Limb (tissue), 2 donors: ENCODE data around the gene BCL2L2.

Experiments
- DNase-seq, 2 donors: peaks; one replicate each; pipeline ENCODE4 v3.0.0-alpha.2; 2016; ENCODE audit errors: extremely low spot score in 2 of 2

Gene BCL2L2

DNA sequence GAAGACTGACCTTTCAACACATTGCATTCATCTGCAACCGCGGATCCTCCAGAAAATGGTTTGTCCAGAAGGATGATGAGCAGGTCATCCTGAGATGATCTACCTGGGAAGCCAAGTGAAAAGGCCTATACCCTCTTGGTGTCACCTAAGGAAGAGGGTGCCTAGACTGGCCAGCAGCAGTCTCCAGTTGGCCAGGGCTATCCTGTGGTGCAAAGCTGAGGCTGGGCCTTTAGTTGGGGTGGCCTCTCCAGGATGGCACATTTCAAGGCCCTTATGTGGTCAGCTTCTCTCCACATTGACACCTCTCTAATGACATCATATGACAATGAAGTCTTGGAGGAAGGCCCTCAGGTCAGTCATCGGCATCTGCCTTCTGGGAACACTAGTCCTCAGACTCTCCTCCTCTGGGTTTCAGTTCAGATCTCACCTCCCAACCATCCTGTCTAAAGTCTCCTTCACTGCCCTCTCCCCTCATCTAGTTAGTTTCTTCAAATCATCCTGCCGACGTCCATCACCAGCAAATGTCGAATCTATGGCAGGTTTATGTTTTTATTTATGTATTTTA, 49.3 kb downstream of the BCL2L2 start:
- DNase-seq: no peak

DNA sequence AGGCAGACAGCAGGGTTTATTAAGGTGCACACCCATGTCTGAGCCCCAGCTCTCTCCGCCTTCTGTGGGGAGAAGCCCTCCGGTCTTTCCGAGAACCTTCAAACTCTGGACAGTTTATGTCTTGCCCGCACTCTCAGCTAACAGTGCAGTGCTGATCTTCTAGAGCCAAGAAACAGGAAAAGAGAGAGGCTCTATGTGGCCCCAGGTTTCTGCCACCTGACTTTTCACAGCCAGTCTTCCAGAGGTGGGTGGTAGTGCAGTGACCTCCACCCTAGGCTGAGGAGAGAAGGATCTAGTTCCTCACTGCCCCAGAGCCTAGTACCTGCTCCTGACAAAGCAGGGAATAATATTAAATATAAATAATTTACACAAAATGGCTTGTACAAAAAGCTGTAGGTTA, 50.0 kb downstream of the BCL2L2 start:
- no peak for DNase-seq

DNA sequence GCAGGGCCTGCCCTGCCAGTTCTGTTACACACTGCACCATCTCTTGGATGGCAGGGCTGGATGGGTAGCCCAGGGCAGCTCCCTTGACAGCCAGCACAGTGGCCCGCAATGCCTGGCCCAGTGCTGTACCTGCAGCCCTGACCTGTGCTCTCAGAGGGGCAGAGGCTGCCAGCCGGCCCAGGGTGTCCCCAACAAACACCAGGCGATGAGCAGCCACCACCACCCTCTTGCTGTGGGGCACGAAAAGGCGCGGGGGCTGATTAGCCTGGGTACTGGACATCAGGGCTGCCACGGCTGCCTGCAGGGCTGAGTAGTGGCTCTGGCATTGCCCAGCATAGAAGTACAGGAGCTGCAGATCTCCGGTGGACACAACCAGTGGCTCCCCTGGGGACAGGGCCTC, 50.6 kb downstream of the BCL2L2 start:
- DNase-seq: no peak

DNA sequence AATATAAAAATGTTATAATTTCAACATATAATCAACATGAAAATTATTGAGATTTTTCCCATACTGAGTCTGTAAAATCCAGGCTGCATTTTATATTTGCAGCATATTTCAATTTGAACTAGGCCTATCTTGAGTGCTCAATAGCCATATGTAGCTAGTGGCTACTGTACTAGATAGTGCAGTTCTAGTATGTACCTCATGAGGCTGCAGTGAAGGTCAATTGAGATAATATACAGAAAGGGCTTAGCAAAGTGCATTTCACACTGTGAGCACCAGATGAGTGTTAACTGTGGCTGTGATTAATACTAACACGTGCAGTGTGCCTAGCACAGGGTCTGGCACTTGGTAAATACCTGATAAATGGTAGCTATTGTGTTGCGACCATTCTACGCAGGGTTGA, 51.4 kb downstream of the BCL2L2 start:
- no peak for DNase-seq

DNA sequence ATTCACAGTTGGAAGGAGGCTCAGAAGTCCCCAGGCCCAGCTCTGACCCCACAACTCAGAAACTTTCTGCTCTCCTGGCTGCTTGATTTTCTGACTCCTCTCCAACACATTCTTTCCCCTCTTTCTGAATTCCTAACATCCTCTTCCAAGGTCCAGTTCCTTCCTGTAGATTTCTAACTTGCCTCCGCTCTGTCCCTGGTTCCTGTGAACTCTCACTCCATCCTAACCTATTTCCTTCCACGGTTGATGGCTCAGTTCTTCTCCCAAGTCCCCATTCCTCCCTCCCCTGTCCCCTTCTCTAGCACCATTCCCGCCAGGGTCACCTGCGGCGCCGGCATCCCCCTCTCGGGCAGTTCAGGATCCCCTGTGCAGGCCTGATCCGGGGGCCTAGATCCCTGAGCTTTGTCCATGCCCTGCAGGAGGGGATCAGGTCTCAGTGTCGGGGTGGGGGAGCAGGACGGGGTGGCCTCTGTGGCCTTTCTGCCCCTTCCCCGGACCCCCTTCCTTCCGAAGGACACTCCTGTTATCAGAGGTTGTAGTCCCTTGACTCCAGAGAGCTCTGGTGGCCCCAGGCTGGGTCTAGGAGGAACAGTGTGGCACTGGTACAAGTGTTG, 52.0 kb downstream of the BCL2L2 start:
- no peak for DNase-seq

DNA sequence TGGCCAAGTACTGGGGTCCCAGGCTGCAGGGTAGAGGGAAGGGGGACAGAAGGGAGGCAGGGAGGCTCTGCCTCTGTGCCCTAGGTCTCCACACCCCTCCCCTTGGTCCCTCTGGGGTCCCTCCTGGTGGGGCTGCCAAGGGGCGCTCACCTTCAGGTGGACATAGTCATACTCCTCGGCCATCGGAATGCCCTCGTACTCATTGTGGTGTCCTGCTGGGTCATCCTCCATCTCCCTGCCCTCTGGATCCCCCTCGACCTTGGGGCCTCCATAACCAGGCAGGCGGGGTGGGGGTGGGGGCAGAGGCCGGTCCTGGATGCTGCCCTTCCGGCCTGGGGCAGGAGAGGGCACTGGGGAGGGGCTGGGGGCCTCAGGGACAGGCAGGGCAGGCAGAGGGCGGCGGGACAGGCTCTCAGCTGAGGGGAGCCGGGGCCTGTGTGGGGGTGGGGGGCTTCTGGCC, 52.6 kb downstream of the BCL2L2 start:
- DNase-seq: no peak

DNA sequence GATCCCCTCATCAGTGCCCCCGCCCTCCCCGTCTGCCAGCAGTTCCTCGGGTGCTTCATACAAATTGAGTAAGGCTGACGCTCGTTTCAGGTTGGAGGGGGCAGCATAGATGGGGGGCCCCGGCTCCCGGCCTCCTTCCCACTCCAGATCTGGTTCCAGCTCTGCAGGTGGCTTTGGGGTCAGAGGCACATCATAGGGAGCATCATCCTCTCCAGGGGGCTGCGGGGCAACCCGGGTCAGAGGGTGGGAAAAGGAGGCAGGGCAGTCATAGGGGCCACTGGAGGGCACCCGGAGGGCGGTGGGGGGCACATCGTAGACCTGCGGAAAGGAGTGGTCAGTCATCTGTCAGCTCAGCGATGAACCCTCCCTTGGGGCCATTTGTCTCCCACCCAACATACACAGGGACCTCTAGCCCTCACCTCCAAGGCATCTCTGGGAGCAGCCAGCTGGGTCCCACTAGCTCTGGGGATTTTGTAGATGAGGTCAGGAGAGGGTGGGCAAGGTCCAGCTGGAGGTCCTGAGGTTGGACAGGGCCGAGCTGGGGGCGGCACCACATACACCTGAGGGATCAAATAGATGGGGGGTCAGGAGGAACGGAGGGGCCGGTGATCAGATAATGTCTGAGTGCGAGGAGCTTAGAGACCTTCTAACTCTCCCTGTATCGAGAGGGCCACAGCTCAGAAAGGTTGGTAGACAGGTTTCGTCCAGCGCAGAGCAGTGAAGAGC, 53.3 kb downstream of the BCL2L2 start:
- no peak for DNase-seq

DNA sequence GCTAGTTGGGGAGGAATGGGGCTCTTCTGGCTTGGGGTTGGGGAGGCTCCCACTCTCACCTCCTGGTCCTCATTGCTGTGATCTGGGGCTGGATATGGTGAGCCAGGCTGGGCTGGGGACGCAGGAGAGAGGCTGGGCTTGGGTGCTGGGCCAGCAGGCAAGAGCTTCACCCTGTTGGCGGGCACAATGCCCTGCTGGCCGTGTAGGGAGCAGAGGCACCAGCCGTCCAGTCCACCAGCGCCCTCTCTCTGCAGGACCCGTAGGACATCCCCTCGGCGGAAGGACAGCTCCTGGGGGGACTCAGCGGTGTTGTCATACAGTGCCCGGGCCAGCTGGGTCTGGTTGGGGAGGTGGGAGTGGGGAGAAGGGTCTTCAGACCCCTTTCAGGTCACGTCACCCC, 53.9 kb downstream of the BCL2L2 start:
- no peak for DNase-seq

DNA sequence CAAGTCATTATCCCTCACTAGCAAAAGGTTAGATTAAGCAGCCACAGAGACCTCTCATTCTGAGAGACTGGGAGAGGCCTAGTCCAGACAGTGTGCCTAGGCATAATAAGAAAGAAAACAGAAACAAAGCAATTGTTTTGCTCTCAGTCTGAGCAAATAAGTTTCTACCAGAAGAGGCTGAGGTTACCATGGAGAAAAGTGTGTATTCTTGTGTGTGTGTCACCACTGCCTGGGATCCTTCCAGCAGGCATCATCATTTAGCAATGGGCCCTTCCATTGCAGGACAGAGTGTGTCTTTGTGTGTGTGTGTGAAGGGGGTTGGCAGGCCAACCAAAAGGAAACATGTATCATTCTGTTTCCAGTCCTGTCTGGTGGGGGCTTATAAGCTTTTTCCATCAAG, 54.7 kb downstream of the BCL2L2 start:
- no peak for DNase-seq
